ENCODE measurements around the gene FEM1A. TPM values are rescaled to one million over a fixed set of nuclear protein-coding genes. Genes with fewer than 3 reads are reported as not detected.
"Not testable (repeated sequence)": the region's sequence is repeated elsewhere in the genome, so short reads cannot be mapped to it uniquely, and the experiment has no call there.

The FEM1A gene, protein sequence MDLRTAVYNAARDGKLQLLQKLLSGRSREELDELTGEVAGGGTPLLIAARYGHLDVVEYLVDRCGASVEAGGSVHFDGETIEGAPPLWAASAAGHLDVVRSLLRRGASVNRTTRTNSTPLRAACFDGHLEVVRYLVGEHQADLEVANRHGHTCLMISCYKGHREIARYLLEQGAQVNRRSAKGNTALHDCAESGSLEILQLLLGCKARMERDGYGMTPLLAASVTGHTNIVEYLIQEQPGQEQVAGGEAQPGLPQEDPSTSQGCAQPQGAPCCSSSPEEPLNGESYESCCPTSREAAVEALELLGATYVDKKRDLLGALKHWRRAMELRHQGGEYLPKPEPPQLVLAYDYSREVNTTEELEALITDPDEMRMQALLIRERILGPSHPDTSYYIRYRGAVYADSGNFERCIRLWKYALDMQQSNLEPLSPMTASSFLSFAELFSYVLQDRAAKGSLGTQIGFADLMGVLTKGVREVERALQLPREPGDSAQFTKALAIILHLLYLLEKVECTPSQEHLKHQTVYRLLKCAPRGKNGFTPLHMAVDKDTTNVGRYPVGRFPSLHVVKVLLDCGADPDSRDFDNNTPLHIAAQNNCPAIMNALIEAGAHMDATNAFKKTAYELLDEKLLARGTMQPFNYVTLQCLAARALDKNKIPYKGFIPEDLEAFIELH
- polyA plus RNA-seq (2012; ENCODE audit: insufficient read depth, insufficient read length): 0.86 TPM

GRCh38 chr19:4791183-4792018, at the start of gene FEM1A:
FEM1A (plus strand) TSS chr19:4791734; CDS start chr19:4791855, 121 bp downstream.
- DNase-seq (ENCODE audit: low read depth, low spot score): peak; percentile 100
- peak within 1 kb of the TSS; percentile 73 for H3K4me3 ChIP-seq (ENCODE audit: low read length)

DNA sequence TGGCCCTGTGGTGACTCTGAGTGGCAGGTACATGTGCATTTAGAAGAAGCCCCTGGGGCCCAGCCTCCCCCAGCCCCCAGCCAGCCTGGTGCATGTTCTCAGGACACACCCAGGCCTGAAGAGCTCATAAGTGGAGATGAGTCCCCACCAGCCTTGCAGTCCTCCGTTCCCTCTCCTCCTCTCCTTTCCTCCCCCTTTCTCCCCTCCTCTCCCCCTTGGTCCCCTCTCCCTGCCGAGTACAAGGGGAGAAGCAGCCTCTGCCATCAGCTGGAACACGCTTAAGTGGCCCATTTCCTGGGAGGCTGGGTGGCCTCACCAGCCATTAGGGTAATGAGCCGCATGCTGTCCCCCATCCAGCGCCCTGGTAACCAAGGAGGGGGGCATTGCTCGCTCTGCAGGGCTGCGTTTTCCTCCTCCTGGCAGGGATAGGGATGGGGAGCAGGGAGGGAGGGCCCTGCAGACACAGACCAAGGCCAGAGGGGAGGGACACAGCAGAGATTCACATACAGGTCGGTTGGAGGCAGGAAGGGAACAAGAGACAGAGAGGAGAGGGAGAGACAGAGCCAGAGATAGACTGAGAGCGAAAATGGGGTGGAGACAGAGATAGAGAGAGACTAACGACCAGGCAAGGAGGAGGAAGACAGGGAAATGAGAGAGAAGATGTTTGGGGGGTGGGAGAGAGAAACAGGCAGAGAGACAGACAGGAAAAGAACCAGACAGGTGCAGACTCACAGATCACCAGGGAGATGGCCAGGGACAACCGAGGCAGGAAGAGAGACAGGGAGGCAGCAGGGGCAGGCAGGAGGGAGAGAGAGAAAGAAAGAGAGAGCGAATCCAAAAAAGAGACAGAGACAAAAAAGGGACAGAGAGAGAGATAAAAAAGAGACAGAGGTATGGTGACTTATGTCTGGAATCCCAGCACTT, 48.5 kb upstream of the FEM1A start:
- no peak for DNase-seq (ENCODE audit: low read depth, low spot score)
- H3K4me3 ChIP-seq (ENCODE audit: low read length): no peak overlapping the region

DNA sequence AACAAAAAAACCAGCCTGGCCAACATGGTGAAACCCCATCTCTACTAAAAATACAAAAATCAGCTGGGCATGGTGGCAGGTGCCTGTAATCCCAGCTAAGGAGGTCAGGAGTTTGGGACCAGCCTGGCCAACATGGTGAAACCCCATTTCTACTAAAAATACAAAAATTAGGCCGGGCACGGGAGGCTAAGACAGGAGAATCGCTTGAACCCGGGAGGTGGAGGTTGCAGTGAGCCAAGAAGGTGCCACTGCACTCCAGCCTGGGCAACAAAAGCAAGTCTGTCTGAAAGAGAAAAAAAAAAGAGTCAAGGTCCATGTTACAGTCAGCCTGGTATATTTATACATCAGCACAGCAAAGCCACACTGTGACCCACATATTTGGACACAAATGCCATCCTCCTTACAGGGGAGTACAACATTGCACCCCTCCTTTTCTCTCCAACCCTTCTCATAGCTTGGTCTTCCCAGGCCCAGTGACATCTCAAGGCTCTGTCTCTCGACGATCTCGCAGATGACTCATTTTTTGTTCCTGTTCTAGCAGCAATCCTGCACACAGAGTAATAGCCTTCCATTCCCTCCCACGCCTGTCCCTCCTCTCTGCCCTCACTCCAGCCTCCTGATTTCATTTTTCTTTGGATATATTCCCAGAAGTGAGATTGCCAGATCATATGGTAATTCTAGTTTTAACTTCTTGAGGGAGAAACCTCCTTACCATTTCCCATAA, 46.9 kb upstream of the FEM1A start:
- no peak for DNase-seq (ENCODE audit: low read depth, low spot score)
- no peak overlapping the region for H3K4me3 ChIP-seq (ENCODE audit: low read length)

DNA sequence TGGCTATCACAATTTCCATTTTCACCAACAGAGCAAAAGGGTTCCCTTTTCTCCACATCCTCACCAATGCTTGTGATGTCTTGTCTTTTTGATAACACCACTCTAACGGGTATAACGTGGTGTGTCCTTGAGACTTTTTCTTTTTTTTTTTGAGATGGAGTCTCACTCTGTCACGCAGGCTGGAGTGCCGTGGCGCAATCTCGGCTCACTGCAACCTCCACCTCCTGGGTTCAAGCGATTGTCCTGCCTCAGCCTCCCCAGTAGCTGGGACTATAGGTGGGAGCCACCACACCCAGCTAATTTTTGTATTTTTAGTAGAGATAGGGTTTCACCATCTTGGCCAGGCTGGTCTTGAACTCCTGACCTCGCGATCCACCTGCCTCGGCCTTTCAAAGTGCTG, 46.4 kb upstream of the FEM1A start:
- not testable (repeated sequence) for H3K4me3 ChIP-seq (ENCODE audit: low read length); DNase-seq (ENCODE audit: low read depth, low spot score)

DNA sequence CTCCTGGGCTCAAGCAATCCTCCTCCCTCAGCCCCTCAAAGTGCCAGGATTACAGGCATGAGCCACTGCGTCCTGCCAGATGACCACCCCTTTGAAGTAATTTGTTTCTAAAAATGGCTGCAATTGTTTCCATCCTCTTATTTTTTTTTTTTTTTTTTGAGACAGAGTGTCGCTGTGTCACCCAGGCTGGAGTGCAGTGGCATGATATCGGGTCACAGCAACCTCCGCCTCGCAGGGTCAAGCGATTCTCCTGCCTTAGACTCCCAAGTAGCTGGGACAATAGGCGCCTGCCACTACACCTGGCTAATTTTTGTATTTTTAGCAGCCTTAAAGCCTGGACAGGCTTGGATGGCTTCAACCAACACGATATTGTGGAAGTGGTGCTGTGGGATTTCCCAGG, 45.5 kb upstream of the FEM1A start:
- DNase-seq (ENCODE audit: low read depth, low spot score): no peak
- H3K4me3 ChIP-seq (ENCODE audit: low read length): no peak overlapping the region

GRCh38 chr19:4748185-4748584, 43.3 kb upstream of the FEM1A start:
- DNase-seq (ENCODE audit: low read depth, low spot score): no peak
- no peak overlapping the region for H3K4me3 ChIP-seq (ENCODE audit: low read length)

- H3K4me3 ChIP-seq (ENCODE audit: low read length): no peak overlapping the region
- DNase-seq (ENCODE audit: low read depth, low spot score): no peak
Measured at GRCh38 chr19:4748589-4748988, 42.9 kb upstream of the FEM1A start.

- H3K4me3 ChIP-seq (ENCODE audit: low read length): no peak overlapping the region
- no peak for DNase-seq (ENCODE audit: low read depth, low spot score)
Measured at GRCh38 chr19:4749870-4750590, 41.5 kb upstream of the FEM1A start.

GRCh38 chr19:4754248-4754647, 37.3 kb upstream of the FEM1A start:
- DNase-seq (ENCODE audit: low read depth, low spot score): no peak
- no peak overlapping the region for H3K4me3 ChIP-seq (ENCODE audit: low read length)

GRCh38 chr19:4755459-4755858, 36.1 kb upstream of the FEM1A start:
- H3K4me3 ChIP-seq (ENCODE audit: low read length): no peak overlapping the region
- no peak for DNase-seq (ENCODE audit: low read depth, low spot score)

DNA sequence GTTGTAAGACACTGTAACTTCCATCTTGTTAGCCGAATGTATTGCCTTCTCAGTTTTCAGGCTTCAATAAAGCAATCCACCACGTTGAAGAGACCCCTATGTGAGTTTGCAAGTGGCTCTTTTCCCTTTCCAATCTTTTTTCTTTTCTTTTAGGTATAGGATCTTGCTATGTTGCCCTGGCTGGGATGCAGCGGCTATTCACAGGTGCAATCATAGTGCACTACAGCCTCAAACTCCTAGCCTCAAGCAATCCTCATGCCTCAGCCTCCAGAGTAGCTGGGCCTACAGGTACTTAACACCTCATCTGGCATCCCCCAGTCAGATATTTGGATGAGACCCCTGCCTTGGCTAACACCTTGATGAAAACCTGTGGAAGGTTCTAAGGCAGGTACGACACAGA, 33.5 kb upstream of the FEM1A start:
- no peak for DNase-seq (ENCODE audit: low read depth, low spot score)
- no peak overlapping the region for H3K4me3 ChIP-seq (ENCODE audit: low read length)

- DNase-seq (ENCODE audit: low read depth, low spot score): no peak
- no peak overlapping the region for H3K4me3 ChIP-seq (ENCODE audit: low read length)
Measured at GRCh38 chr19:4758659-4759058, 32.9 kb upstream of the FEM1A start.

GRCh38 chr19:4759388-4760284, 31.9 kb upstream of the FEM1A start:
- H3K4me3 ChIP-seq (ENCODE audit: low read length): no peak overlapping the region
- DNase-seq (ENCODE audit: low read depth, low spot score): no peak

DNA sequence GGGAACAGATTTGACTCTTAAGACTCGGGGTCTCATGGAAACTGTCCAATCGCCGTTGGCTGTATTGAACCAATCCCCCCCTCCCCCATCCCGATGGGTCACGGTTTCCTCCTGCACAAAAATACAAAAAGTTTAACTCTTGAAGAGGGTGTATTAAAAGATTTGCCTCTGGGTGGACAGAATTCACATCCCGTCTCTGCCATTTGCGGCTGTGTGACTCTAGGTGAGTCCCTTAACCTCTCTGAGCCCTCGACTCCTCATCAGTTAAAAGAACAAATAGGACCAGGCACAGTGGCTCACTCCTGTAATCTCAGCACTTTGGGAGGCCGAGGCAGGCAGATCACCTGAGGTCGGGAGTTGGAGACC, 31.3 kb upstream of the FEM1A start:
- H3K4me3 ChIP-seq (ENCODE audit: low read length): no peak overlapping the region
- DNase-seq (ENCODE audit: low read depth, low spot score): no peak

DNA sequence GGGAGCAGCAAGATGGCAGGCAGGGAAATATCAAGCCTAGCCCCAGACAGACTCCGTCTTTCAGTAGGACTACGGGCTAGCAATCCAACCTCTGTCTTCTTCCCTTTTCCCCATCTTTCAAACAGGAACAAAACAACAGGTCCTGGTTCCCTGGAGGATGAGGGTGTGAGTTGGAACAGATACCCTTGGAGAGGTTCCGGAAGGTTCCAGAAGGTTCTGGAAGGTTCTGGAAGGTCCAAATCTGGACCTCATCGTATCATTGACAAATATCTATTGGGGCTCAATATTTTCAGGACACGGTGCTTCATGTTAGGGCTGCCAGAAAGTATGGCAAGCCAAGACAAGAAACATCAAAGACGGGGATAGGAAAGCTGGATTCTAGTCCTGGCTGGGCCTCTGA, 28.5 kb upstream of the FEM1A start:
- DNase-seq (ENCODE audit: low read depth, low spot score): no peak
- H3K4me3 ChIP-seq (ENCODE audit: low read length): no peak overlapping the region

DNA sequence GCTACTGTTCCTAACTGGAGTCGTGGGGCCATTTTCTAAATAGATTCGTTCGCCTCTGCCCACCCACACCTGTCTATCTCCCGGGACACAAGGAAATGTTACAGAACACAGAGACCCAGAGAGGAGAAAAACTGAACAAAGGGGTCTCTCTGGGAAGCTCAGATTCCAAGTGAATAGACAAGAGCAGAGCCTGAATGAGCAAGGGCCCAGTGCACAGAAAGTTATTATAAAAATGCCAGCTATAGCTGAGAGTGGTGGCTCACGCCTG, 27.2 kb upstream of the FEM1A start:
- no peak overlapping the region for H3K4me3 ChIP-seq (ENCODE audit: low read length)

More for the DNA sequence above, 27.2 kb upstream of the FEM1A start:
- no peak for DNase-seq (ENCODE audit: low read depth, low spot score)
